GM12878 (cell line): ENCODE data around the gene MEOX1. TPM values are rescaled to one million over a fixed set of nuclear protein-coding genes. Genes with fewer than 3 reads are reported as not detected.

Experiments used
- ATAC-seq: fragments of 200-7000 bp; cut with Tn5 transposase; 3 replicates; pipeline ENCODE4 v1.9.1; 2020; ENCODE audit warnings: mild to moderate bottlenecking, moderate library complexity
- BruUV-seq: library from RNA; stranded (reverse); fragments of 400-500 nt; replicated peaks from 2 replicates; lab custom pipeline; 2021; lab: Mats Ljungman, UMichigan
- CTCF ChIA-PET: fragments of 300-600 bp; sonication (Branson Sonifier 250); formaldehyde crosslinking; extraction: SDS; loops from one replicate; lab custom pipeline; 2021; ENCODE audit warnings: inconsistent platforms; lab: Yijun Ruan, JAX
- POLR2A ChIA-PET: fragments of 350-600 bp; formaldehyde crosslinking; extraction: SDS; loops from one replicate; lab custom pipeline; 2021; ENCODE audit warnings: inconsistent platforms; lab: Charles Lee
- RAD21 ChIA-PET: fragments of 300-600 bp; sonication (Branson Sonifier 250); formaldehyde crosslinking; loops from one replicate; lab custom pipeline; 2023; ENCODE audit warnings: antibody characterized with exemption; ENCODE audit not compliant: unreplicated experiment; lab: Charles Lee
- SMC1A ChIA-PET: fragments of 300-600 bp; sonication (Branson Sonifier 250); formaldehyde crosslinking; loops from one replicate; lab custom pipeline; 2023; ENCODE audit not compliant: unreplicated experiment, uncharacterized antibody; lab: Charles Lee
- DNase-seq: peaks from one replicate; pipeline ENCODE4 v3.0.0-alpha.2; 2011; ENCODE audit warnings: low read depth, low spot score
- FAIRE-seq: peaks from 3 replicates; lab custom pipeline; 2011; peaks lifted over from hg19 to GRCh38; lab: Jason Lieb, UNC
- H2AFZ ChIP-seq: 2 replicates; pipeline ENCODE4 v1.6.0; 2011; ENCODE audit warnings: low read depth, low read length, control low read depth; ENCODE audit not compliant: control insufficient read depth
- H3K27ac ChIP-seq: 2 replicates; pipeline ENCODE4 v1.5.1; 2011; ENCODE audit warnings: control low read depth; ENCODE audit not compliant: control insufficient read depth, insufficient read depth
- H3K27me3 ChIP-seq, 2 experiments: replicated peaks in 1 of 2; 2 replicates each; pipeline versions ENCODE4 v1.6.0 to v1.6.1; 2011; ENCODE audit warnings: low read length in 1 of 2; ENCODE audit not compliant: control insufficient read depth in 2 of 2, insufficient read depth in 2 of 2
- H3K36me3 ChIP-seq, 2 experiments: 2 replicates each; pipeline ENCODE4 v1.5.1; 2011; ENCODE audit warnings: low read length in 1 of 2; ENCODE audit not compliant: control insufficient read depth in 2 of 2, insufficient read depth in 2 of 2
- H3K4me1 ChIP-seq: 2 replicates; pipeline ENCODE4 v1.6.1; 2011; ENCODE audit warnings: mild to moderate bottlenecking, low read length, moderate library complexity, mixed read lengths; ENCODE audit not compliant: control insufficient read depth, insufficient read depth
- H3K4me2 ChIP-seq: 2 replicates; pipeline ENCODE4 v1.6.0; 2011; ENCODE audit warnings: control low read depth; ENCODE audit not compliant: control insufficient read depth, insufficient read depth
- H3K4me3 ChIP-seq: fragments of 200-600 bp; sonication (generic); 2 replicates; pipeline ENCODE4 v1.5.1; 2016
- H3K79me2 ChIP-seq: 2 replicates; pipeline ENCODE4 v1.6.0; 2011; ENCODE audit warnings: low read length; ENCODE audit not compliant: control insufficient read depth, insufficient read depth
- H3K9ac ChIP-seq: 2 replicates; pipeline ENCODE4 v1.8.0; 2011; ENCODE audit warnings: low read length, control low read depth, mixed read lengths; ENCODE audit not compliant: control insufficient read depth, insufficient read depth
- H3K9me3 ChIP-seq: replicated peaks from 3 replicates; pipeline ENCODE4 v1.5.1; 2011; ENCODE audit warnings: mild to moderate bottlenecking, low read length; ENCODE audit not compliant: control insufficient read depth, insufficient read depth
- H4K20me1 ChIP-seq: 2 replicates; pipeline ENCODE4 v1.6.0; 2011; ENCODE audit not compliant: control insufficient read depth, insufficient read depth
- BHLHE40 ChIP-seq, 2 experiments: fragments of 450-650 bp in 1 of 2; IDR thresholded peaks; 2 replicates each; pipeline ENCODE4 v1.6.1; 2011 to 2017; ENCODE audit warnings: low read depth in 2 of 2, borderline replicate concordance in 1 of 2, improper control_type of control experiment in 1 of 2, low read length in 1 of 2, mild to moderate bottlenecking in 1 of 2
- BRCA1 ChIP-seq: IDR thresholded peaks from 2 replicates; pipeline ENCODE4 v1.6.1; 2011; ENCODE audit warnings: low read depth, low read length, improper control_type of control experiment
- EED ChIP-seq: sonication (generic); IDR thresholded peaks from 2 replicates; pipeline ENCODE4 v1.6.1; 2016; ENCODE audit warnings: antibody characterized with exemption, low read depth
- GABPA ChIP-seq: IDR thresholded peaks from 2 replicates; pipeline ENCODE4 v1.6.1; 2014; ENCODE audit warnings: antibody characterized with exemption, low read depth, mild to moderate bottlenecking, inconsistent platforms
- RB1 ChIP-seq: fragments of 450-650 bp; formaldehyde crosslinking; IDR thresholded peaks from 2 replicates; pipeline ENCODE4 v1.6.1; 2017; ENCODE audit warnings: mild to moderate bottlenecking, borderline replicate concordance
- SIN3A ChIP-seq: IDR thresholded peaks from 2 replicates; pipeline ENCODE4 v1.6.1; 2012; ENCODE audit warnings: low read depth, low read length, improper control_type of control experiment
- SREBF2 ChIP-seq: IDR thresholded peaks from 2 replicates; pipeline ENCODE4 v1.6.1; 2012; ENCODE audit warnings: mild to moderate bottlenecking, low read length
- STAT3 ChIP-seq: IDR thresholded peaks from 2 replicates; pipeline ENCODE4 v1.6.1; 2011; ENCODE audit warnings: low read depth, low read length, improper control_type of control experiment
- TAF1 ChIP-seq: IDR thresholded peaks from 2 replicates; pipeline ENCODE4 v1.6.1; 2011; ENCODE audit warnings: mild to moderate bottlenecking, low read depth, low read length, borderline replicate concordance
- WGBS: methylation state at CpG from one replicate; pipeline ENCODE4 v1.1.6; 2016; ENCODE audit warnings: low lambda C conversion rate; ENCODE audit not compliant: insufficient replicate concordance, insufficient coverage; ENCODE audit errors: missing lambda C conversion rate; 5-methylcytosine and 5-hydroxymethylcytosine counted together
- in situ Hi-C: fragments of 300-500 bp; cut with MboI; formaldehyde crosslinking; loops from 9 replicates; pipeline ENCODE4 v1.14.3; 2018; ENCODE audit warnings: mixed read lengths
- intact Hi-C: fragments of 100-400 bp; cut with micrococcal nuclease; formaldehyde crosslinking; loops from one replicate; pipeline ENCODE4 v1.14.2; 2022; ENCODE audit not compliant: unreplicated experiment
- polyA plus RNA-seq, 11 experiments: library from polyadenylated mRNA; depleted of rRNA in 4 of 11; unstranded in 6 of 11; stranded (reverse) in 5 of 11; fragments of >200 nt; fragmentation: Nextera tagmentation in 4 of 11; fragmentation: Illumina TruSeq in 1 of 11; extraction: Ambion mirVana in 4 of 11; extraction: Trizol in 1 of 11; gene quantifications; 1 replicate in 1 of 11; 2 replicates in 10 of 11; pipeline versions ENCODE4 v1.2.1 to v1.2.3, GENCODE V29; 2011 to 2016; ENCODE audit warnings: inconsistent platforms in 2 of 11, missing spikeins in 2 of 11, low read depth in 1 of 11
- total RNA-seq, 4 experiments: library from RNA; depleted of rRNA in 3 of 4; stranded (reverse); fragments of >200 nt in 3 of 4; fragmentation: Illumina TruSeq in 1 of 4; extraction: Trizol in 1 of 4; gene quantifications; 2 replicates each; pipeline versions ENCODE4 v1.2.1 to v1.2.3, GENCODE V29; 2013 to 2021
- TF ChIP-seq, protein P1 (sequence below): fragments of 450-650 bp; IDR thresholded peaks from 2 replicates; pipeline ENCODE4 v1.6.1; 2017; ENCODE audit warnings: borderline replicate concordance
- TF ChIP-seq, protein P2 (sequence below): fragments of 450-650 bp; IDR thresholded peaks from 2 replicates; pipeline ENCODE4 v1.6.1; 2014; ENCODE audit warnings: mild to moderate bottlenecking
- TF ChIP-seq, protein P3 (sequence below): IDR thresholded peaks from 2 replicates; pipeline ENCODE4 v1.6.1; 2011; ENCODE audit warnings: borderline replicate concordance, low read depth, mild to moderate bottlenecking, moderate library complexity, mixed read lengths, low read length; ENCODE audit not compliant: insufficient read depth; ENCODE audit errors: extremely low read length
- TF ChIP-seq, protein P4 (sequence below): fragments of 450-650 bp; IDR thresholded peaks from 2 replicates; pipeline ENCODE4 v1.6.1; 2017; ENCODE audit warnings: mild to moderate bottlenecking, low read depth, inconsistent platforms; ENCODE audit not compliant: poor library complexity, severe bottlenecking
- TF ChIP-seq, protein P5 (sequence below): IDR thresholded peaks from 2 replicates; pipeline ENCODE4 v1.6.1; 2011; ENCODE audit warnings: low read depth, mild to moderate bottlenecking, low read length, moderate library complexity, borderline replicate concordance; ENCODE audit errors: extremely low read depth

Gene MEOX1
- total and polyA plus RNA-seq, 10 of the 15 experiments (the other 5 are each of a cell fraction or from before 2014, with no cell fraction given) = 0.19 to 9.4 (median 0.46) TPM

DNA sequence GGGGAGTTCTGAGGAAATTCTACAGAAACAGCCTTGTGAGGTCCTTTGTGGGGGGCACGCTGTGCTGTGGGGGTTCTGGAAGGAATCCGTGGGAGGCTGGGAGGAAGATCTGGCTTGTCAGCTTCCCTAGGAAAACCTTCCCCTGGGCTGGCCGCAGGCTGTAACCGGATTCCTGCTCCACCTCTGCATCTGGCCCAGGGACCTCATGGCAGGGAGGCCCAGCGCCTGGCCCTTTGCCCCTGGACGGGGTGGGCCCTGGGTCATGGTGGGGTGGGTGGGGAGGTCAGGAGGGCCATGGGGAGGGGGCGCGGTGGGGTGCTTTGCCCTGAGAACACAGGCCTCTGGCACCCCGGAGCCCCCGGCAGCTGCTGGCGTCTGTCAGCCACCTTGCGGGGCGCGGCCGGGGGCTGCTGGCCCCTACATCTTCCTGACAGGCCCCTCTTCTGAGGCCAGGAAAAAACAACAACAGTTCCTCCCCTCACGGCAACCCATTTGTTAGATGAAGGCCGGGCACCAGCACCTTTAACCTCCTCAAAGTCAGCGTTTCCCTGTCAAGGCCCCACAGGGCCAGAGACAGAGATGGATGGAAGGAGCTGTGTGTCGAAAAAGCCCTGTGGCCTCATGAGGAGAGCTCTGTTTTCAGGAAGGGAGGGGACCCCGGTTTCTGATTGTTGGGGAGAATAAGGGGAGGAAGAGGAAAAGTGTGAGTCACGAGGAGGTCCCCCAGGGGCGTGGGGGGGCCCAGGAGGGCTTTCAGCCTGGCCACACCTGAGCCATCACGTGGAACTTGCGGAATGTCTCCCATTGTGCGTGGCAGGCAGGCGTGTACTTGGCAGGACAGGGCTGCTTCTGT lies 3.6 kb upstream of the MEOX1 start (continued):
- TF ChIP-seq, protein P1, sequence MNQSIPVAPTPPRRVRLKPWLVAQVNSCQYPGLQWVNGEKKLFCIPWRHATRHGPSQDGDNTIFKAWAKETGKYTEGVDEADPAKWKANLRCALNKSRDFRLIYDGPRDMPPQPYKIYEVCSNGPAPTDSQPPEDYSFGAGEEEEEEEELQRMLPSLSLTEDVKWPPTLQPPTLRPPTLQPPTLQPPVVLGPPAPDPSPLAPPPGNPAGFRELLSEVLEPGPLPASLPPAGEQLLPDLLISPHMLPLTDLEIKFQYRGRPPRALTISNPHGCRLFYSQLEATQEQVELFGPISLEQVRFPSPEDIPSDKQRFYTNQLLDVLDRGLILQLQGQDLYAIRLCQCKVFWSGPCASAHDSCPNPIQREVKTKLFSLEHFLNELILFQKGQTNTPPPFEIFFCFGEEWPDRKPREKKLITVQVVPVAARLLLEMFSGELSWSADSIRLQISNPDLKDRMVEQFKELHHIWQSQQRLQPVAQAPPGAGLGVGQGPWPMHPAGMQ = no peak
- TF ChIP-seq STAT3 (no peak), EED (no peak)
- TF ChIP-seq, protein P2, sequence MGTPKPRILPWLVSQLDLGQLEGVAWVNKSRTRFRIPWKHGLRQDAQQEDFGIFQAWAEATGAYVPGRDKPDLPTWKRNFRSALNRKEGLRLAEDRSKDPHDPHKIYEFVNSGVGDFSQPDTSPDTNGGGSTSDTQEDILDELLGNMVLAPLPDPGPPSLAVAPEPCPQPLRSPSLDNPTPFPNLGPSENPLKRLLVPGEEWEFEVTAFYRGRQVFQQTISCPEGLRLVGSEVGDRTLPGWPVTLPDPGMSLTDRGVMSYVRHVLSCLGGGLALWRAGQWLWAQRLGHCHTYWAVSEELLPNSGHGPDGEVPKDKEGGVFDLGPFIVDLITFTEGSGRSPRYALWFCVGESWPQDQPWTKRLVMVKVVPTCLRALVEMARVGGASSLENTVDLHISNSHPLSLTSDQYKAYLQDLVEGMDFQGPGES = no peak

DNA sequence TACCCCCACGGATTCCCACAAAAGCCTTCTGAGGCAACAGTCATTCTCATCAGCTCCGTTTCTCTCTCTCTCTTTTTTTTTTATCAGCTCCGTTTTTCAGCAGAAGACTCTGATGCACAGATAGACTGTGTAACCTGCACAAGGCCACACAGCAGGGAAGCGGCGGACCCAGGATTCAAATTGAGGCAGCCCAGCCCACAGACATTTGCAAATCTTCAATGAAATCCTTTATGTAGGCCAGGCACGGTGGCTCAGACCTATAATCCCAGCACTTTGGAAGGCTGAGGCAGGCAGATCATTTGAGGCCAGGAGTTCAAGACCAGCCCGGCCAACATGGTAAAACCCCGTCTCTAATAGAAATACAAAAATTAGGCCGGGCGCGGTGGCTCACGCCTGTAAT lies 2.4 kb upstream of the MEOX1 start:
- intact Hi-C loops (no loop called here), in situ Hi-C loops (loop anchor here (25.0 kb wide), 1 partner anchor 452 kb away; the partner anchor contains the start of gene TMEM106A)
- FAIRE-seq (no peak), ATAC-seq (no peak), DNase-seq (no peak)
- no peak overlapping the region for H3K27ac ChIP-seq
- no peak overlapping the region for H3K9ac ChIP-seq
- H3K4me1 ChIP-seq = peaks cover 16% of the 10 kb centered on the region
- ChIA-PET SMC1A (interaction anchor here (0.6 to 9.4 kb wide), 5 partner anchors 9 to 1141 kb away, joined by 3 to 98 read pairs (median 3); no protein-coding TSS in a partner anchor), POLR2A (no interaction called here), RAD21 (interaction anchor here (8.4 kb wide), 1 partner anchor 87 kb away, joined by 77 read pairs; no protein-coding TSS in a partner anchor), CTCF (interaction anchor here (2.9 kb wide), 1 partner anchor 9 kb away, joined by 18 read pairs; no protein-coding TSS in a partner anchor)
- H3K27me3 ChIP-seq = no peaks in the 10 kb centered on the region
- TF ChIP-seq RB1 = no peak
- TF ChIP-seq, protein P3, sequence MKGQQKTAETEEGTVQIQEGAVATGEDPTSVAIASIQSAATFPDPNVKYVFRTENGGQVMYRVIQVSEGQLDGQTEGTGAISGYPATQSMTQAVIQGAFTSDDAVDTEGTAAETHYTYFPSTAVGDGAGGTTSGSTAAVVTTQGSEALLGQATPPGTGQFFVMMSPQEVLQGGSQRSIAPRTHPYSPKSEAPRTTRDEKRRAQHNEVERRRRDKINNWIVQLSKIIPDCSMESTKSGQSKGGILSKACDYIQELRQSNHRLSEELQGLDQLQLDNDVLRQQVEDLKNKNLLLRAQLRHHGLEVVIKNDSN = no peak
- no peak for TF ChIP-seq SIN3A
- TF ChIP-seq TAF1 = no peak
- TF ChIP-seq, protein P4, sequence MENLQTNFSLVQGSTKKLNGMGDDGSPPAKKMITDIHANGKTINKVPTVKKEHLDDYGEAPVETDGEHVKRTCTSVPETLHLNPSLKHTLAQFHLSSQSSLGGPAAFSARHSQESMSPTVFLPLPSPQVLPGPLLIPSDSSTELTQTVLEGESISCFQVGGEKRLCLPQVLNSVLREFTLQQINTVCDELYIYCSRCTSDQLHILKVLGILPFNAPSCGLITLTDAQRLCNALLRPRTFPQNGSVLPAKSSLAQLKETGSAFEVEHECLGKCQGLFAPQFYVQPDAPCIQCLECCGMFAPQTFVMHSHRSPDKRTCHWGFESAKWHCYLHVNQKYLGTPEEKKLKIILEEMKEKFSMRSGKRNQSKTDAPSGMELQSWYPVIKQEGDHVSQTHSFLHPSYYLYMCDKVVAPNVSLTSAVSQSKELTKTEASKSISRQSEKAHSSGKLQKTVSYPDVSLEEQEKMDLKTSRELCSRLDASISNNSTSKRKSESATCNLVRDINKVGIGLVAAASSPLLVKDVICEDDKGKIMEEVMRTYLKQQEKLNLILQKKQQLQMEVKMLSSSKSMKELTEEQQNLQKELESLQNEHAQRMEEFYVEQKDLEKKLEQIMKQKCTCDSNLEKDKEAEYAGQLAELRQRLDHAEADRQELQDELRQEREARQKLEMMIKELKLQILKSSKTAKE = no peak
- TF ChIP-seq SREBF2 = no peak
- no peak for TF ChIP-seq GABPA
- TF ChIP-seq, protein P5, sequence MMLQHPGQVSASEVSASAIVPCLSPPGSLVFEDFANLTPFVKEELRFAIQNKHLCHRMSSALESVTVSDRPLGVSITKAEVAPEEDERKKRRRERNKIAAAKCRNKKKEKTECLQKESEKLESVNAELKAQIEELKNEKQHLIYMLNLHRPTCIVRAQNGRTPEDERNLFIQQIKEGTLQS = no peak
- no peak for TF ChIP-seq BHLHE40 (IDR thresholded peaks at IDR 0.05; ENCODE audit: borderline replicate concordance in 1 of 2, low read depth in 2 of 2, low read length in 1 of 2)
- TF ChIP-seq BRCA1 = no peak
- no peak overlapping the region for H3K4me3 ChIP-seq
- BruUV-seq = no TSS peak
- no peaks in the 10 kb centered on the region for H3K9me3 ChIP-seq
- H3K36me3 ChIP-seq = no peaks in the 10 kb centered on the region
- peaks cover 17% of the 10 kb centered on the region for H3K79me2 ChIP-seq
- H2AFZ ChIP-seq = no peak overlapping the region
- no peak overlapping the region for H3K4me2 ChIP-seq
- no peaks in the 10 kb centered on the region for H4K20me1 ChIP-seq
- 78% methylated on average over 9 of the region's 12 CpGs for WGBS
